HepG2 (cell line): ENCODE data around the gene P2RY6. TPM values are rescaled to one million over a fixed set of nuclear protein-coding genes. Genes with fewer than 3 reads are reported as not detected.

ENCODE experiments used
- BORCS8-MEF2B ChIP-seq: sonication (generic); formaldehyde crosslinking; IDR thresholded peaks from 2 replicates; pipeline ENCODE4 v1.8.0; 2022; ENCODE audit warnings: mild to moderate bottlenecking, missing genetic modification reagents
- EEA1 ChIP-seq: sonication (generic); formaldehyde crosslinking; IDR thresholded peaks from 2 replicates; pipeline ENCODE4 v1.5.1; 2020; ENCODE audit warnings: mild to moderate bottlenecking, missing genetic modification reagents, borderline replicate concordance
- GATAD1 ChIP-seq: IDR thresholded peaks from 2 replicates; pipeline ENCODE4 v1.6.1; 2016; ENCODE audit warnings: missing genetic modification reagents, missing compliant biosample characterization
- NFATC3 ChIP-seq: sonication (generic); formaldehyde crosslinking; IDR thresholded peaks from 2 replicates; pipeline ENCODE4 v1.5.1; 2020; ENCODE audit warnings: mild to moderate bottlenecking, missing genetic modification reagents
- SP2 ChIP-seq: sonication (generic); formaldehyde crosslinking; IDR thresholded peaks from 2 replicates; pipeline ENCODE4 v1.5.1; 2020; ENCODE audit warnings: mild to moderate bottlenecking, missing genetic modification reagents
- TBX3 ChIP-seq: fragments of 450-650 bp; IDR thresholded peaks from 2 replicates; pipeline ENCODE4 v1.6.1; 2017; ENCODE audit warnings: antibody characterized with exemption, mild to moderate bottlenecking, inconsistent platforms, borderline replicate concordance
- WIZ ChIP-seq: sonication (generic); formaldehyde crosslinking; IDR thresholded peaks from 2 replicates; pipeline ENCODE4 v1.5.1; 2020; ENCODE audit warnings: mild to moderate bottlenecking, missing genetic modification reagents
- ZBTB3 ChIP-seq: sonication (generic); formaldehyde crosslinking; IDR thresholded peaks from 2 replicates; pipeline ENCODE4 v1.4.0; 2020; ENCODE audit warnings: low read depth, mild to moderate bottlenecking, moderate library complexity, missing genetic modification reagents, borderline replicate concordance
- ZKSCAN1 ChIP-seq: fragments of 150-350 bp; IDR thresholded peaks from 2 replicates; pipeline ENCODE4 v1.6.1; 2014; ENCODE audit warnings: low read length
- ZNF383 ChIP-seq: sonication (generic); formaldehyde crosslinking; IDR thresholded peaks from 2 replicates; pipeline ENCODE4 v1.4.0; 2020; ENCODE audit warnings: missing genetic modification reagents, mild to moderate bottlenecking, borderline replicate concordance
- ZNF549 ChIP-seq: sonication (generic); formaldehyde crosslinking; IDR thresholded peaks from 2 replicates; pipeline ENCODE4 v1.5.0; 2020; ENCODE audit warnings: missing genetic modification reagents
- polyA plus RNA-seq, 8 experiments: library from polyadenylated mRNA; depleted of rRNA in 3 of 8; stranded (reverse) in 7 of 8; unstranded in 1 of 8; fragments of >200 nt; fragmentation: Illumina TruSeq in 4 of 8; extraction: Trizol in 4 of 8; gene quantifications; 2 replicates each; pipeline versions ENCODE4 v1.2.1 to v1.2.3, GENCODE V29; 2011 to 2016; ENCODE audit warnings: low read depth in 4 of 8, missing spikeins in 1 of 8, mixed read lengths in 1 of 8; ENCODE audit not compliant: insufficient read depth in 1 of 8
- total RNA-seq, 5 experiments: library from RNA; depleted of rRNA; stranded (reverse); fragments of >200 nt; fragmentation: Illumina TruSeq; extraction: Trizol; gene quantifications; 2 replicates each; pipeline ENCODE4 v1.2.3, GENCODE V29; 2016; ENCODE audit warnings: low read depth in 1 of 5
- TF ChIP-seq, protein P1 (sequence below): sonication (generic); formaldehyde crosslinking; IDR thresholded peaks from 2 replicates; pipeline ENCODE4 v1.4.0; 2020; ENCODE audit warnings: missing genetic modification reagents, mild to moderate bottlenecking, borderline replicate concordance
- TF ChIP-seq, protein P2 (sequence below): sonication (generic); formaldehyde crosslinking; IDR thresholded peaks from 2 replicates; pipeline ENCODE4 v1.9.0; 2021; ENCODE audit warnings: missing genetic modification reagents, borderline replicate concordance
- TF ChIP-seq, protein P3 (sequence below): sonication (generic); formaldehyde crosslinking; IDR thresholded peaks from 2 replicates; pipeline ENCODE4 v1.9.0; 2021; ENCODE audit warnings: missing genetic modification reagents, borderline replicate concordance
- TF ChIP-seq, protein P4 (sequence below): sonication (generic); formaldehyde crosslinking; IDR thresholded peaks from 2 replicates; pipeline ENCODE4 v1.4.0; 2020; ENCODE audit warnings: mild to moderate bottlenecking, missing genetic modification reagents
- TF ChIP-seq, protein P5 (sequence below): sonication (generic); formaldehyde crosslinking; IDR thresholded peaks from 2 replicates; pipeline ENCODE4 v1.5.0; 2020; ENCODE audit warnings: missing genetic modification reagents

P2RY6 gene
- total and polyA plus RNA-seq, 2 of the 13 experiments (the other 11 are each of a cell fraction or from before 2014, with no cell fraction given): 0.09 to 0.29 TPM

DNA sequence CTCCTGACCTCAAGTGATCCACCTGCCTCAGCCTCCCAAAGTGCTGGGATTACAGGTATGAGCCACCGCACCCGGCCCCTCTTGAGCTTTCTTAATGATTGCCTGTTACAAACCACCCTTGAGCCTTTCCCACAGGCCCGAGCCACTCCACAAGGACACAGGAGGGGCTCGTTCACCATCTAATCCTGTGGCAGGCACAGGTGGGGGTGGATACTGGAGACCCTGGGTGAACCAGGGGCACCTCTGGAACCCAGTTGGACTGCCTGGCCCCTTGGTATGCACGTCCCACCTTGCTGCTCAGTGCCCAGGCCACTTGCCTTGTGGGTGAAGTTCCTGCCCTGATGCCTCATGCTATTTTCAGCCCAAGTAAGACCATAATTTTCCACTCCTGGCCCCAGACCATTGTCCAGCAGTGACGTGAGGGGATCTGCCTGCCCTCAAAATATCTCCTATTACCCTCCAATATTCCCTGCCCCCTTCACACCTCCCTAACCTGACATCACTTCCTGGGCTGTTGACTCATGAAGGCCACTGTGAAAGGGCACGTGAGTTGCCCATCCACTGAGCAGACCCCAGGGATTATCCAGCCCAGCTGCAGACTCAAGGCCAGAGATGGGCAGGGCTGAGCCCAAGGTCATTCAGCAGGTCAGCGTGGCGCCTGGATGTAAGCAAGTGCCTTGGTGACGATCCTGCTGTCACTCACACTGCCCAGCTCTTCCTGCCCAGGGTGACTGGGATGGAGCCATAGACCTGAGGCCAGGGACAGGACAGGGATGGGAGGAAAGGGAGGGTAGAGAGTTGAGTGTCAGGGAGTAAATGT lies 34.5 kb upstream of the P2RY6 start (continued):
- TF ChIP-seq WIZ (CRISPR knock-in tag): no peak
- TF ChIP-seq ZNF549 (CRISPR knock-in tag): no peak
- peak; percentile 78 for TF ChIP-seq BORCS8-MEF2B
- no peak for TF ChIP-seq ZNF383 (CRISPR knock-in tag)
- TF ChIP-seq EEA1 (CRISPR knock-in tag): no peak
- TF ChIP-seq, protein P1, sequence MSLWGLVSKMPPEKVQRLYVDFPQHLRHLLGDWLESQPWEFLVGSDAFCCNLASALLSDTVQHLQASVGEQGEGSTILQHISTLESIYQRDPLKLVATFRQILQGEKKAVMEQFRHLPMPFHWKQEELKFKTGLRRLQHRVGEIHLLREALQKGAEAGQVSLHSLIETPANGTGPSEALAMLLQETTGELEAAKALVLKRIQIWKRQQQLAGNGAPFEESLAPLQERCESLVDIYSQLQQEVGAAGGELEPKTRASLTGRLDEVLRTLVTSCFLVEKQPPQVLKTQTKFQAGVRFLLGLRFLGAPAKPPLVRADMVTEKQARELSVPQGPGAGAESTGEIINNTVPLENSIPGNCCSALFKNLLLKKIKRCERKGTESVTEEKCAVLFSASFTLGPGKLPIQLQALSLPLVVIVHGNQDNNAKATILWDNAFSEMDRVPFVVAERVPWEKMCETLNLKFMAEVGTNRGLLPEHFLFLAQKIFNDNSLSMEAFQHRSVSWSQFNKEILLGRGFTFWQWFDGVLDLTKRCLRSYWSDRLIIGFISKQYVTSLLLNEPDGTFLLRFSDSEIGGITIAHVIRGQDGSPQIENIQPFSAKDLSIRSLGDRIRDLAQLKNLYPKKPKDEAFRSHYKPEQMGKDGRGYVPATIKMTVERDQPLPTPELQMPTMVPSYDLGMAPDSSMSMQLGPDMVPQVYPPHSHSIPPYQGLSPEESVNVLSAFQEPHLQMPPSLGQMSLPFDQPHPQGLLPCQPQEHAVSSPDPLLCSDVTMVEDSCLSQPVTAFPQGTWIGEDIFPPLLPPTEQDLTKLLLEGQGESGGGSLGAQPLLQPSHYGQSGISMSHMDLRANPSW (CRISPR knock-in tag): no peak
- no peak for TF ChIP-seq SP2 (CRISPR knock-in tag)
- TF ChIP-seq ZBTB3 (CRISPR knock-in tag): no peak
- TF ChIP-seq, protein P2, sequence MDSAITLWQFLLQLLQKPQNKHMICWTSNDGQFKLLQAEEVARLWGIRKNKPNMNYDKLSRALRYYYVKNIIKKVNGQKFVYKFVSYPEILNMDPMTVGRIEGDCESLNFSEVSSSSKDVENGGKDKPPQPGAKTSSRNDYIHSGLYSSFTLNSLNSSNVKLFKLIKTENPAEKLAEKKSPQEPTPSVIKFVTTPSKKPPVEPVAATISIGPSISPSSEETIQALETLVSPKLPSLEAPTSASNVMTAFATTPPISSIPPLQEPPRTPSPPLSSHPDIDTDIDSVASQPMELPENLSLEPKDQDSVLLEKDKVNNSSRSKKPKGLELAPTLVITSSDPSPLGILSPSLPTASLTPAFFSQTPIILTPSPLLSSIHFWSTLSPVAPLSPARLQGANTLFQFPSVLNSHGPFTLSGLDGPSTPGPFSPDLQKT (CRISPR knock-in tag): no peak
- TF ChIP-seq, protein P3, sequence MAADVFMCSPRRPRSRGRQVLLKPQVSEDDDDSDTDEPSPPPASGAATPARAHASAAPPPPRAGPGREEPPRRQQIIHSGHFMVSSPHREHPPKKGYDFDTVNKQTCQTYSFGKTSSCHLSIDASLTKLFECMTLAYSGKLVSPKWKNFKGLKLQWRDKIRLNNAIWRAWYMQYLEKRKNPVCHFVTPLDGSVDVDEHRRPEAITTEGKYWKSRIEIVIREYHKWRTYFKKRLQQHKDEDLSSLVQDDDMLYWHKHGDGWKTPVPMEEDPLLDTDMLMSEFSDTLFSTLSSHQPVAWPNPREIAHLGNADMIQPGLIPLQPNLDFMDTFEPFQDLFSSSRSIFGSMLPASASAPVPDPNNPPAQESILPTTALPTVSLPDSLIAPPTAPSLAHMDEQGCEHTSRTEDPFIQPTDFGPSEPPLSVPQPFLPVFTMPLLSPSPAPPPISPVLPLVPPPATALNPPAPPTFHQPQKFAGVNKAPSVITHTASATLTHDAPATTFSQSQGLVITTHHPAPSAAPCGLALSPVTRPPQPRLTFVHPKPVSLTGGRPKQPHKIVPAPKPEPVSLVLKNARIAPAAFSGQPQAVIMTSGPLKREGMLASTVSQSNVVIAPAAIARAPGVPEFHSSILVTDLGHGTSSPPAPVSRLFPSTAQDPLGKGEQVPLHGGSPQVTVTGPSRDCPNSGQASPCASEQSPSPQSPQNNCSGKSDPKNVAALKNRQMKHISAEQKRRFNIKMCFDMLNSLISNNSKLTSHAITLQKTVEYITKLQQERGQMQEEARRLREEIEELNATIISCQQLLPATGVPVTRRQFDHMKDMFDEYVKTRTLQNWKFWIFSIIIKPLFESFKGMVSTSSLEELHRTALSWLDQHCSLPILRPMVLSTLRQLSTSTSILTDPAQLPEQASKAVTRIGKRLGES (CRISPR knock-in tag): no peak
- no peak for TF ChIP-seq ZKSCAN1
- peak; percentile 98 for TF ChIP-seq TBX3
- TF ChIP-seq GATAD1: peak; percentile 66
- TF ChIP-seq, protein P4, sequence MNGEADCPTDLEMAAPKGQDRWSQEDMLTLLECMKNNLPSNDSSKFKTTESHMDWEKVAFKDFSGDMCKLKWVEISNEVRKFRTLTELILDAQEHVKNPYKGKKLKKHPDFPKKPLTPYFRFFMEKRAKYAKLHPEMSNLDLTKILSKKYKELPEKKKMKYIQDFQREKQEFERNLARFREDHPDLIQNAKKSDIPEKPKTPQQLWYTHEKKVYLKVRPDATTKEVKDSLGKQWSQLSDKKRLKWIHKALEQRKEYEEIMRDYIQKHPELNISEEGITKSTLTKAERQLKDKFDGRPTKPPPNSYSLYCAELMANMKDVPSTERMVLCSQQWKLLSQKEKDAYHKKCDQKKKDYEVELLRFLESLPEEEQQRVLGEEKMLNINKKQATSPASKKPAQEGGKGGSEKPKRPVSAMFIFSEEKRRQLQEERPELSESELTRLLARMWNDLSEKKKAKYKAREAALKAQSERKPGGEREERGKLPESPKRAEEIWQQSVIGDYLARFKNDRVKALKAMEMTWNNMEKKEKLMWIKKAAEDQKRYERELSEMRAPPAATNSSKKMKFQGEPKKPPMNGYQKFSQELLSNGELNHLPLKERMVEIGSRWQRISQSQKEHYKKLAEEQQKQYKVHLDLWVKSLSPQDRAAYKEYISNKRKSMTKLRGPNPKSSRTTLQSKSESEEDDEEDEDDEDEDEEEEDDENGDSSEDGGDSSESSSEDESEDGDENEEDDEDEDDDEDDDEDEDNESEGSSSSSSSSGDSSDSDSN (CRISPR knock-in tag): no peak
- TF ChIP-seq, protein P5, sequence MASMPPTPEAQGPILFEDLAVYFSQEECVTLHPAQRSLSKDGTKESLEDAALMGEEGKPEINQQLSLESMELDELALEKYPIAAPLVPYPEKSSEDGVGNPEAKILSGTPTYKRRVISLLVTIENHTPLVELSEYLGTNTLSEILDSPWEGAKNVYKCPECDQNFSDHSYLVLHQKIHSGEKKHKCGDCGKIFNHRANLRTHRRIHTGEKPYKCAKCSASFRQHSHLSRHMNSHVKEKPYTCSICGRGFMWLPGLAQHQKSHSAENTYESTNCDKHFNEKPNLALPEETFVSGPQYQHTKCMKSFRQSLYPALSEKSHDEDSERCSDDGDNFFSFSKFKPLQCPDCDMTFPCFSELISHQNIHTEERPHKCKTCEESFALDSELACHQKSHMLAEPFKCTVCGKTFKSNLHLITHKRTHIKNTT: no peak
- TF ChIP-seq NFATC3 (CRISPR knock-in tag): no peak
